SJCRH30 (cell line): ENCODE data around the gene DLAT. TPM values are rescaled to one million over a fixed set of nuclear protein-coding genes. Genes with fewer than 3 reads are reported as not detected.

Source experiments
- DNase-seq, 2 experiments: peaks; one replicate each; pipeline ENCODE4 v3.0.0-alpha.2; 2015 to 2020
- H3K27ac ChIP-seq: fragments of 250-450 bp; sonication (Bioruptor Pico); 2 replicates; pipeline ENCODE4 v1.5.1; 2020; ENCODE audit warnings: mild to moderate bottlenecking, moderate library complexity
- H3K27me3 ChIP-seq: fragments of 250-450 bp; sonication (Bioruptor Pico); 2 replicates; pipeline ENCODE4 v1.5.1; 2020; ENCODE audit warnings: mild to moderate bottlenecking, moderate library complexity
- H3K36me3 ChIP-seq: fragments of 250-450 bp; sonication (Bioruptor Pico); 2 replicates; pipeline ENCODE4 v1.5.1; 2020; ENCODE audit warnings: mild to moderate bottlenecking, moderate library complexity
- H3K4me1 ChIP-seq: fragments of 250-450 bp; sonication (Bioruptor Pico); 2 replicates; pipeline ENCODE4 v1.5.1; 2020; ENCODE audit warnings: mild to moderate bottlenecking, moderate library complexity
- H3K4me3 ChIP-seq: fragments of 250-450 bp; sonication (Bioruptor Pico); 2 replicates; pipeline ENCODE4 v1.5.1; 2020; ENCODE audit warnings: mild to moderate bottlenecking, moderate library complexity
- H3K9me3 ChIP-seq: fragments of 250-450 bp; sonication (Bioruptor Pico); replicated peaks from 2 replicates; pipeline ENCODE4 v1.5.1; 2020; ENCODE audit warnings: mild to moderate bottlenecking, moderate library complexity
- total RNA-seq: library from RNA; depleted of rRNA; stranded (reverse); fragments of >200 nt; shearing (Covaris generic); gene quantifications from 2 replicates; pipeline ENCODE4 v1.2.3, GENCODE V29; 2014; rRNA removed

The DLAT gene
- total RNA-seq: 48.4 and 52.3 TPM in 2 replicates

DNA sequence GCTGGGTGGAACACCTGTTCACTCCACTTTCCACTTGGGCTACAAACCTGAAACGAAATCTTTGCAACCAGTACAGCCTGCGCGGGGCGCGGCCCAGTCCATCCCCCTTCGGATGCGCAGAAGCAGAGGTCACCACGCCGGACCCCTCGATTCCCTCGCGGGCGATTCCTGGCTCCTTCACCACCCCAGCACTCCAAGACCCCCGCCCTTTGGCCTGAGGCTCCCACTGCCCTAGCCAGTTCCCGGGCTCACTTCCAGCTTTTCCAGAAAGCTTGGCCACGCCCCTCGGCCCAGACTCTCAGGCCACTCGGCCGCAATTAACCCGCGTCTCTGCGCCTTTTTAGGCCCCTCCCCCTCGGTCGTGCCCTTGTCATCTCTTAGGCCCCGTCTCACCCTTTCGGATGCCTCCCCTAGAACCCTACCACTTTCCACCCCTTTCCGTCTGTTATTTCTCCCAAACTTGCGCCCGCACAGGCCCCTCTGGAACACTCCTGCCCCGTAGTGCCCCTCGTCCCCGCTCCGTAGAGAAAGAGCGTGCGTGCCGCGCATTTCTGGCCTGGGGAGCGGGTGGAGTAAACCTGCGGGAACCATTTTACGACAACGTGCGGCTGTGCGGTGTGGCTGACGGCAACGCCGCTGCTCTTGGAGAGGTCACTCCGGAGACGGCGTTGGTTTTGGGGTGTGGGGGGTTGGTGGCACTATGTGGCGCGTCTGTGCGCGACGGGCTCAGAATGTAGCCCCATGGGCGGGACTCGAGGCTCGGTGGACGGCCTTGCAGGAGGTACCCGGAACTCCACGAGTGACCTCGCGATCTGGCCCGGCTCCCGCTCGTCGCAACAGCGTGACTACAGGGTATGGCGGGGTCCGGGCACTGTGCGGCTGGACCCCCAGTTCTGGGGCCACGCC is at the start of gene DLAT:
TSS of gene DLAT (plus strand) at position 636 of the 906 bp plus-strand sequence. CDS start at position 701, 65 bp downstream.
- Histone ChIP-seq H3K9me3 (no peaks in the 10 kb centered on the region), H3K27me3 (no peaks in the 10 kb centered on the region), H3K27ac (peak within 1 kb of the TSS; percentile 90), H3K4me1 (0 out of 2 replicates have a peak, but pooled peaks cover 3% of the 10 kb centered on the region), H3K36me3 (peaks cover 5% of the 10 kb centered on the region; the same call in 1 of the 2 replicates), H3K4me3 (peak within 1 kb of the TSS; percentile 86)
- peak; percentile 84 to 88 for DNase-seq

DNA sequence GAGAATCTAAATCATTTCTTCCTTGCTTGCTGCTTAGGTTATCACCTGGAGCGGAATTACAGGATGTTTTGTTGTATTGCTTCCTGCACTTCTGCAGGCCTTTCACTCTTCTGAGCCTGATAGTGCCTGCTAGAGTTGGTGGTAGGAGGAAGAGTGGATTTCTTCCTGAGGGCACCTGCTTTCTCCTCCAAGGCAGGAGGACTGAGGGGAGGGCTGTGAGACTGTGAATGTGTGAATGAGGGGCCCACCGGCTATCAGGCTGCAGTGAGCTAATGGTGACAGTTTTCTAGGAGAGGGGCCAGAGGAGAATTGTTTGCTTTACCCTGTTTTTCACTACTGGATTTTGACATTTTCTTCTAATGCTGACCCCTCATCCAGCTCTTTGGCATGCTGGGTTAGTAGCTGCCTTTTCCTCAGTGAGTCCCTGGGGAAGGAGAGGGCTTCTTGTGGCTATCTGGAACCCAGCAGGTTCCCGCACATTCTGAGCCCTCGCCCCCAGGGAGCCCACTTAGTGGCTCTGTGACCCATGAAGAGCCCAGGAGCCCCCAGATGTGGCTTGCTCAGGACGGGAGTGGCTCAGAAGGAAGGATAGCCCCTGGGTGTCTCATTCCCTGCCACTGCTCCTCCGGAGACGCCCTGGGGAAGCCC is 49.0 kb upstream of the DLAT start:
- Histone ChIP-seq H3K36me3 (no peaks in the 10 kb centered on the region), H3K4me3 (peak overlapping the region; percentile 63), H3K4me1 (no peaks in the 10 kb centered on the region), H3K27ac (no peak overlapping the region), H3K27me3 (no peaks in the 10 kb centered on the region), H3K9me3 (no peaks in the 10 kb centered on the region)
- DNase-seq: no peak

DNA sequence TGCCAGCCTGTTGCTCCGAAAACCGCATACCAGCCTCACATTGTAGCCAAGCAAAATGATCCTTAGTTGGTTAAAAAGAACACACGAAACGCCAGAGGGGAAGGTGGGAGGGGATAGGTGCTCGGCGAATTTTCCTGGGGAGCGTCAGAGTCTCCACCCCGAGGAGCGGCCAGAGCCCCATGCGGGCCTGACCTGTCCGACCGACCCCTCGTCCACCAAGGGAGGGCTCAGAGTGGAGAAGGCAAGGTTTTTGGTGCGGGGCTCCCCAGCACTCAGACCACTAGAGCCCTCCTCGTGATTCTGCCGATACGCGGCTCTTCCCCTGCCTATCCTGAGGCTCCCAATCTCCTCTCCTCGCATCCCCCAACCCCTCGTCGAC is 48.5 kb upstream of the DLAT start:
- Histone ChIP-seq H3K27ac (no peak overlapping the region), H3K27me3 (no peaks in the 10 kb centered on the region), H3K9me3 (no peaks in the 10 kb centered on the region), H3K4me3 (peak overlapping the region; percentile 63), H3K4me1 (no peaks in the 10 kb centered on the region), H3K36me3 (no peaks in the 10 kb centered on the region)
- DNase-seq: peak in 1 of 2 experiments; percentile 6

DNA sequence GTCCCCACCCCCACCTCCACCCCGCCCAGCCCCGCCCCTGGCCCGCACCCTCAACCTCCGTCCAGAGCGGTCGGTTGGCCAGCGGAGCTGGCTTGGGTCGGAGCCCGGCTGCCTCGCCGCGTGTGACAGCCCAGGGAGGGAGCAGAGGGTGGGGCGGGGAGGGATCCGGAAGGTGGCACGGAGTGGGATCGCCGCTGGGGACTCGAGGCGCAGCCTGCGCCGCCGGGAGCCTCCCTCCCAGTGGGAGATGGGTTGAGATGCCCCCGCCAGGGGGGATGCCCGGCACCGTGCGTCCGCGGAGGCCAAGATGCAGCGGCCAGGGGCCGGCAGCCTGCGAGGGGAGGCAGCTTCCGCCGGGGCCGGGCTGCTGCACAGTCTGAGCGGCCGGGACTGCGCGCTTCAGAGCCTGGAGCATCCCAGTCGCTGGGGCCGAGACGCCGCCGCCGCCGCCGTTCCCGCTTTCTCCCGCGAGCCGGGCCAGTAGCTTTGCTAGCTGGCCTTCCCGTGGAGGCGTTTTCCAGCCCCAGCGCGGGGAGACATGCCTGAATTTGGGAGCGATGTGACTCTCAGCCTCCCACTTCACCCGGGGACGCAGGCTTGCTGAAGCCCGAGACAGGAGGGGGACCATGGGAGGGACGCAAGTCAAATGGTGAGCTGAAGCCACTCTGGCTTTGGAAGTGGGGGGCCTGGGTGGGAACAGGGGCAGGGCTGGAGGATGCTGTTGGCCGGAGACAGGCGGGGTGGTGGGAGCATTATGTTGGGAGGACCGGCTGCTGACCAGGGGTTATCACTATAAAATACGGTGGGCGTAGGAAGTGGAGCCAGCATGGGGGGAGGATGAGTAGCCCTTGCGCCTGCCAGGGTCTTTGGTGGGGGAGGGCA is 47.8 kb upstream of the DLAT start:
- H3K4me3 ChIP-seq: peak overlapping the region; percentile 63
- H3K27ac ChIP-seq: no peak overlapping the region
- peak; percentile 24 to 27 for DNase-seq
- H3K9me3 ChIP-seq: no peaks in the 10 kb centered on the region
- no peaks in the 10 kb centered on the region for H3K4me1 ChIP-seq
- H3K27me3 ChIP-seq: no peaks in the 10 kb centered on the region
- no peaks in the 10 kb centered on the region for H3K36me3 ChIP-seq

DNA sequence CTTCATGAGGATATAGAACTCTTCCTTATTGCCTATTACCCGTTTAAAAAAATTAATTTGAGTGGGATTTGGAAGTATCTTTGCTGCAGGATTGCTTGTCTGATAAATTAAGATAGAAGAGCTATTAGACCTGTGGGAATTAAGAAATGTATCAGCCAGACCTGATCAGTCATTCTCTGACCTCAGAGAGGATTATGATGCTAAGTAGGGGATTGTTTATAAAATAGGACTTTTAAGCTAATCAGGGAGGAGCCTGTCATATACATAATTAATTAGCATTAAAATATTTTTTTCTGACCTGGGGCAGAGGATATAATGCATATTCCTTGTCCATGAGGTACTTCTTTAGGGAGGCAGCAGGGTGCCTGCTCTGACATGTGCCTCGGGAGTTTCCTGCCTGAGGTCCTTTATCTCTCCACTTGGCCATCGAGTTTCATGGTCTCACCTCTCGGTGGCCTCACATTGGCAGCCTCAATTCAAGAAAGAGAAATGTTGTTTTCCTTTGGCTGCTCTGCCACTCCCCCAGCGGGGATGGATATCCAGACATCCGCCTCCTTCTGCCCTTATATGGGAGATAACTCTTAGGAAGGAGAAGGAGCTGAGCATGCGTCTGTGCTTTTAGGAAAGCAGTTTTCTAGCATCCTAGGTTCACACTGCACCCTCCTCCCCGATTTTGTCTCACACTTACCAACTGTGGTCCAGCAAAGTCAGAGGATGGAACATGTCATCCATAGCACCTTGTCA is 47.0 kb upstream of the DLAT start:
- H3K9me3 ChIP-seq: no peaks in the 10 kb centered on the region
- H3K27ac ChIP-seq: no peak overlapping the region
- H3K36me3 ChIP-seq: no peaks in the 10 kb centered on the region
- peak overlapping the region; percentile 63 for H3K4me3 ChIP-seq
- DNase-seq: peak; percentile 29 to 60
- H3K4me1 ChIP-seq: no peaks in the 10 kb centered on the region; the same call in 1 of the 2 replicates
- H3K27me3 ChIP-seq: no peaks in the 10 kb centered on the region

DNA sequence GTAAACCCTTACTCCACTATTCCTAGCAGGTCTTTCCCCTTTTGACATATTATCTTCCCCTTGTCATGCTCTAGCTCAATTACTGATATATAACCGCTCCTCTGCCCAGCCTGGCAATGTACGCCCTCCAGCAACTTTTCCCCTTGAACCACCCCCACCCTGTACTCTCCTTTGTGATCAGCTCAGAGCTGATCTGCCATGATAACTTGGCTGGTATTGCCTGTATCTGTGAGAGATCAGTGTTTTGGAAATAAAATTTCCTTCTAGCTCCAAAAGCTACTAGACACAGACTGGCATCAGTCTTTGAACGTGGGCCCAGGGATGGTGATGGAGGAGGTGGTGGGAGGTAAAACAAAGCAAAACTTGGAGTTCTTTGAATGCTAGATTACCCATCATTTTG is 45.1 kb upstream of the DLAT start:
- H3K36me3 ChIP-seq: no peaks in the 10 kb centered on the region
- no peak overlapping the region for H3K4me3 ChIP-seq
- H3K9me3 ChIP-seq: no peaks in the 10 kb centered on the region
- no peaks in the 10 kb centered on the region; the same call in 1 of the 2 replicates for H3K4me1 ChIP-seq
- H3K27ac ChIP-seq: no peak overlapping the region
- no peaks in the 10 kb centered on the region for H3K27me3 ChIP-seq
- no peak for DNase-seq

DNA sequence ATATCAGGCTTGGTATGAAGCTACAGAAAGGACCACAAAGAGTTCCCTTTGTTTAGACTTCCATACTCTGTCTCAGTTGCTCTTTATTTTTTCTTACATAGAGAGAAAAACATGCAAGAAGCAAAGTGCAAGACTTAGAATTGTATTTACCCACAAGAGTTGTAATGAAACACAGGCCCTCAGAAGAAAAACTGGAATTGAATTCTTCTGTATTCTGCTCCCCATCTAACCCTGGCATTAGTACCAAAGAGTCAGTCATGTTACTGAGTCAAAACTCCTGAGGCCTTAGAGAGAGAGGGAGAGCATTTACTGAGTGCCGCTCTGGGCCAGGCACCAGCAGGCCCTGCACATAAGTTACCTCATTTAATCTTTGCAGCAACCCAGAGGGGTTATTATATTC is 43.9 kb upstream of the DLAT start:
- Histone ChIP-seq H3K27ac (no peak overlapping the region), H3K4me1 (no peaks in the 10 kb centered on the region; the same call in 1 of the 2 replicates), H3K4me3 (no peak overlapping the region), H3K36me3 (no peaks in the 10 kb centered on the region), H3K27me3 (no peaks in the 10 kb centered on the region), H3K9me3 (no peaks in the 10 kb centered on the region)
- no peak for DNase-seq

DNA sequence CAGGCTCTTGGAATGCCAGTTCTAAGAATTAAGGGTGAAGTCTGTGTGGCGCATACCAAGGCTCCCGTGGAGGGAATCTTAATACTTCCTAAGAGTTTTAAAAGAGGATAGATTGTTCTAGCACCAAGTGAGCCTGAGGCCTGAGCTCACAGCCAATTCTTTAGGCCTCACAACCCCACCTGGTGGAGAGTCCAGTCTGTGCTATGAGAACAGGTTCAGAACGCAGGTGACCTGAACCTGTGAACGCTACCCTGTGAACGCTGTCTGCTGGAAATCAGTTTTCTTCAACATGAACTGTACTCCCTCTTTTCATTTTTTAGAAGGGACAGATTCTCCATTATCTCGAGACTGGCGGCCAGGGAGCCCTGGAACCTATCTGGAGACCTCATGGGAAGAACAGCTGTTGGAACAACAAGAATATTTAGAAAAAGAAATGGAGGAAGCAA is 43.2 kb upstream of the DLAT start:
- H3K4me3 ChIP-seq: no peak overlapping the region
- H3K27ac ChIP-seq: no peak overlapping the region
- no peaks in the 10 kb centered on the region; the same call in 1 of the 2 replicates for H3K4me1 ChIP-seq
- peak in 1 of 2 experiments; percentile 42 for DNase-seq
- H3K27me3 ChIP-seq: no peaks in the 10 kb centered on the region
- no peaks in the 10 kb centered on the region for H3K9me3 ChIP-seq
- H3K36me3 ChIP-seq: no peaks in the 10 kb centered on the region

DNA sequence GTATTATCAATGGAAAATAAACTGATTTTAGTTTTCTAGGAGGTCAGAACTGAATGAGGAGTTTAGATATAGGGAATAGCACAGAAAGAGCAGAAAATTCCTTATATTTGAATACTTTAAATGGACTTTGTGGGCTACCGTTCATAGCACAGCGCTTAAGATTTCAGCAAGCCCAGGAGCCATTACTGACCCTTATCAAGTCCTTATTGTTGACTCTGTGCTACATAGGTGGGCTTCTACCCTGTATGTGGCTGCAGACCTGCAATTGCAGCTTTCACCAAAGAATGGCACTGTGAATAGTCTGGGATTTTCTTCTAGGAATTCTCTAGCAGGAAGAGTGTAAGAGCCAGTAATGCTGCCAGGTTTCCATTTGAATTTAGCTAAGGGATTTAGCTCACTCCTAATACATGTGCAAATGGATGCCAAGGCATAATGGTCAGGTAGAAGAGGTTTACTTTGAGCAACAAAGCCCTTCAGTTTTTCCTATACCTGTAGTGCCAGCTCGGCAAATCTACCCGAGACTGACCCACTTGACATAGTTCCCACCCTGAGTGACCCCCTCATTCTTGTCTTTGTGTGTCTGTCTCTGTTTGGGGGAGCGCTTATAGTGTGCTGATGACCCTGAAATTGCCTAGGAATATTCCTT is 42.5 kb upstream of the DLAT start:
- Histone ChIP-seq H3K9me3 (no peaks in the 10 kb centered on the region), H3K4me1 (no peaks in the 10 kb centered on the region; the same call in 1 of the 2 replicates), H3K27ac (peak overlapping the region; percentile 41), H3K27me3 (no peaks in the 10 kb centered on the region), H3K4me3 (no peak overlapping the region), H3K36me3 (no peaks in the 10 kb centered on the region)
- no peak for DNase-seq

DNA sequence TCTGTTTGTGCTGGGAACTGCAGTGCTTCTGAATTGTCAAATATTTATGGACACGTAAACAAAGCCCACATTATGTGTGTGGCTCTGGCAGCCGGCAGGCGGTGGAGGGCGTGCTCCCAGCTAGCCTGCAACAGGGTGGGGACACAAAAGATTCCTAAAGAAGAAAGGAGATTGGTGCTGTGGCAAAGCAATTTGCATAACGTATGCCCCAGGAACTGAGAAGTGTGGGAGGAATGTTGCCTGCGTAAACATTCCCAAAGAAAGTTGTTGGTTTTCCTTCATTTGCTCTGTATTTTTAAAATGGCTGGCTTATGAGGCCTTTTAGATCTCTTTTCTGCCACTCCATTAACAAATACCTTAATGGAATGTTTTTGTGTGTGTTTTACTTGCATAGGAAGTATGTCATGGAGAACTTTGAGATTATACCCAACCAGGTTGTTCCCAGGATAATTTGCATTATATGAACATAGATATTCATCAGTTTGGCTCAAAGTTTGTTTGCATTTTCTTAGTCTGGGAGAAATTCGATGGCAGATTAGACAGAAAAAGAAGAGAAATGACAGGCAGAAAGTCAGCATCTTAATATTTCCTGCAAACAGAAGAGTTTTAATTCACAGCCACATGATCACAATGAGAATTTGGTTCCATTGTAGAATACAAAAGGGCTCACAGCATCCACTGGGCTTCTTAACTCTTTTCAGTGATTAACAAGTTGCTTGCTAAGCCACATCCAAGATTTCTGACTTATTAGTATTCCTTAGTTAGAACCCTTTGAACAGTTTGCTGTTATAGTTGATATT is 41.8 kb upstream of the DLAT start:
- no peaks in the 10 kb centered on the region for H3K9me3 ChIP-seq
- no peak overlapping the region for H3K4me3 ChIP-seq
- H3K27ac ChIP-seq: peak overlapping the region; percentile 41
- no peaks in the 10 kb centered on the region; the same call in 1 of the 2 replicates for H3K4me1 ChIP-seq
- H3K27me3 ChIP-seq: no peaks in the 10 kb centered on the region
- no peaks in the 10 kb centered on the region for H3K36me3 ChIP-seq
- peak; percentile 38 to 48 for DNase-seq

DNA sequence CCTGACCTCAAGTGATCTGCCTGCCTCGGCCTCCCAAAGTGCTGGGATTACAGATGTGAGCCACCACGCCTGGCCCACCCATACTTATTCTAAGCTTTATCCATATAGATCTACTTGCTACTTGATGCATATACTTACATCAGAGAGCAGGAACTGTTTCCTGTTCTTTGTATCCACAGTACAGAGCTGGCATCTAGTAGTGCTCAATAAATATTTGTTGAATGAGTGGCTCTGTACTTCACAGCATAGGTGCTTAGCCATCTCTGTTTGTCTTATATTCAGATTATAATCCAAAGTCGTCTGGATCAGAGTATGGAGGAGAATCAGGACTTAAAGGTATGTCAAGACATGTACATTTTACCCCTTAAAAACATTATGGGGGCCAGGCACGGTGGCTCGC is 38.6 kb upstream of the DLAT start:
- Histone ChIP-seq H3K4me1 (no peaks in the 10 kb centered on the region; the same call in 1 of the 2 replicates), H3K27ac (no peak overlapping the region)

DNA sequence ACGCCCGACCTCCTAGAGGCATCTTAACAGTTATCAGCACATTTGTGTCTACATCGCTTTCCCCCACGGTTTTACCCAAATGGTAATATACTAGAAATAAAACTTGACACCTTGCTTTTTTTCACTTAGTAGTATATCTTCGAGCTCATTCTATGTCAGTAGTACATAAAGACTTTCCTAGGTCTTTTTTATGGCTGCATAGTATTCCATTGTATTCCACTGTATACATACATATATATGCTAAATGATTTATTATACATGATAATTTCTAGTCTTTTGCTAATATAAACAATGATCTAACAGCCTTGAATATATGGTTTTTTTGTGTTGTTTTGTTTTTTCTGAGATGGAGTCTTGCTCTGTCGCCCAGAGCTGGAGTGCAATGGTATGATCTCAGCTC is 34.8 kb upstream of the DLAT start:
- no peaks in the 10 kb centered on the region for H3K9me3 ChIP-seq
- H3K27me3 ChIP-seq: no peaks in the 10 kb centered on the region
- no peaks in the 10 kb centered on the region; the same call in 1 of the 2 replicates for H3K4me1 ChIP-seq
- no peak for DNase-seq
- no peaks in the 10 kb centered on the region for H3K36me3 ChIP-seq
- H3K4me3 ChIP-seq: no peak overlapping the region
- H3K27ac ChIP-seq: no peak overlapping the region

More for the DNA sequence above, 38.6 kb upstream of the DLAT start:
- Histone ChIP-seq H3K4me3 (no peak overlapping the region), H3K36me3 (no peaks in the 10 kb centered on the region), H3K27me3 (no peaks in the 10 kb centered on the region), H3K9me3 (no peaks in the 10 kb centered on the region)
- no peak for DNase-seq
